ENCODE measurements around the gene TPCN2. TPM values are rescaled to one million over a fixed set of nuclear protein-coding genes. Genes with fewer than 3 reads are reported as not detected.
A peak's percentile ranks its signal among the peaks of the same experiment; 100 is the strongest.

The TPCN2 gene
- total and polyA plus RNA-seq, 2 of the 8 experiments (the other 6 are each of a cell fraction or from before 2014, with no cell fraction given) = 9.7 to 18.6 TPM

DNA sequence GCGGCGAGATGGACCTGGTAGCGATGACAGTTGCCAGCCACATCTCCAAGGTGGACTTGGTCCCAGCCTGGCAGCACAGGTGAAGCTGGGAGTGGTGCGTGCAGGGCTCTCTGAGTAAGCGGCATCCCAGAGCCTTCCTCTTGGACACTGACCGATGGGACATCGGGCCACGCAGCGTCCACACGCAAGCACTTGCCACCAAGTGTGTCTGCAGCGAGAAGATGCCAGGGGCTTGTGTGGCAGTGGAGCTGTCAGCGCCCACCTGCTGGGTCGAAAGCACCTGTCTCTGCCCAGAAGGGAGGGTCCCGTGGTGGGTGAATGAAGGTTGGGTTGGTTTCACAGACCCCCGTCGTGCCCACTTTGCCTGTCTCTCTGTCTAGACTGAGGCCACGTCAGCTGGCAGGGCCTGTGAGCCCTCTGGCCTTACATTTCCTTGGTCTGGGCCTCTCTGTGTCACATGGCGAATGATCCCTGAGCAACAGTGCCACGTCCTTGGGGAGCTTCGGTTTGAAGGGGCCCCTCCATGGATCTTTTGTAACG, 56.2 kb downstream of the TPCN2 start:
- H2BK5ac ChIP-seq (ENCODE audit: low read depth, low read length) = no peak overlapping the region
- H4K5ac ChIP-seq (ENCODE audit: insufficient read length, low read depth, low read length) = no peak overlapping the region
- no peak overlapping the region for H3K14ac ChIP-seq (ENCODE audit: insufficient read length)
- H3K9me3 ChIP-seq (ENCODE audit: insufficient read depth in 2 of 2, low read depth in 1 of 2, low read length in 1 of 2) = peaks cover 0 to 5% of the 10 kb centered on the region in 2 experiments; a peak in 1 of 4 replicates
- no peaks in the 10 kb centered on the region for H3K23me2 ChIP-seq (ENCODE audit: low read depth, low read length)
- no peak overlapping the region for H3K4ac ChIP-seq (replicated peaks; ENCODE audit: insufficient read length, low read depth, low read length)
- DNase-seq (ENCODE audit: low read depth in 1 of 2, low spot score in 2 of 2) (no peak), FAIRE-seq (no peak)
- H3K27ac ChIP-seq (ENCODE audit: low read depth, low read length) = no peak overlapping the region
- POLR2A ChIA-PET (ENCODE audit: partially characterized antibody) = interaction anchor here (0.9 kb wide), 2 partner anchors 9 to 16 kb away, joined by 3 read pairs; no protein-coding TSS in a partner anchor
- H3K4me1 ChIP-seq (replicated peaks in 1 of 4; ENCODE audit: control insufficient read depth in 3 of 4, insufficient read depth in 4 of 4, low read length in 3 of 4) = peaks cover 0 to 7% (median 3%) of the 10 kb centered on the region in 4 experiments; a peak in 4 of 7 replicates
- H2BK20ac ChIP-seq (ENCODE audit: low read length) = no peak overlapping the region
- H2BK12ac ChIP-seq (ENCODE audit: low read depth, low read length) = 0 out of 2 replicates have a peak overlapping the region, but pooled peaks have one; percentile 17
- no peak overlapping the region for H3K23ac ChIP-seq (ENCODE audit: insufficient read length)
- H3K36me3 ChIP-seq (ENCODE audit: control insufficient read depth in 2 of 4, insufficient read depth in 4 of 4, low read length in 3 of 4) = no peaks in the 10 kb centered on the region
- H3K4me2 ChIP-seq (ENCODE audit: insufficient read depth in 1 of 2, low read depth in 2 of 2, low read length in 2 of 2) = no peak overlapping the region
- no peak overlapping the region for H3K4me3 ChIP-seq (ENCODE audit: extremely low read depth in 1 of 4, insufficient read depth in 2 of 4, low read depth in 3 of 4, low read length in 4 of 4)
- H4K20me1 ChIP-seq (replicated peaks in 1 of 2; ENCODE audit: control insufficient read depth in 1 of 2, insufficient read depth in 2 of 2, low read length in 2 of 2) = peaks cover 0 to 2% of the 10 kb centered on the region in 2 experiments
- H3K79me1 ChIP-seq (ENCODE audit: low read depth, low read length) = no peaks in the 10 kb centered on the region
- no peak overlapping the region for H2AFZ ChIP-seq (ENCODE audit: low read length)
- WGBS, 2 experiments (ENCODE audit: extremely low coverage in 1 of 2, insufficient coverage in 1 of 2, insufficient read length in 1 of 2, insufficient replicate concordance in 2 of 2, low coverage in 1 of 2, low lambda C conversion rate in 2 of 2, missing lambda C conversion rate in 1 of 2) = 93% methylated on average over 19 of the region's 21 CpGs; no CpG with 5 or more reads in 1 of the 2 experiments
- H2AK5ac ChIP-seq (ENCODE audit: low read depth, low read length) = no peak overlapping the region
- H3K56ac ChIP-seq (replicated peaks; ENCODE audit: insufficient read length, low read depth, low read length) = no peak overlapping the region
- H3K18ac ChIP-seq (ENCODE audit: extremely low read depth, low read length) = peak overlapping the region; percentile 13; the same call in 1 of the 2 replicates
- H4K91ac ChIP-seq (replicated peaks; ENCODE audit: insufficient read length, low read length) = no peak overlapping the region
- no peaks in the 10 kb centered on the region; a peak in 1 of 7 replicates for H3K27me3 ChIP-seq (replicated peaks in 1 of 4; ENCODE audit: control insufficient read depth in 3 of 4, extremely low read depth in 1 of 4, insufficient read depth in 3 of 4, low read length in 3 of 4)
- H4K8ac ChIP-seq (ENCODE audit: extremely low read depth, insufficient read depth, low read length) = no peak overlapping the region
- H3K9ac ChIP-seq (replicated peaks in 1 of 4; ENCODE audit: extremely low read depth in 1 of 4, low read depth in 3 of 4, low read length in 3 of 4) = no peak overlapping the region
- no peak overlapping the region for H2BK120ac ChIP-seq (replicated peaks; ENCODE audit: low read depth, low read length)
- no peaks in the 10 kb centered on the region for H3K79me2 ChIP-seq (ENCODE audit: control insufficient read depth in 1 of 2, insufficient read depth in 2 of 2, low read length in 2 of 2)
- no peak overlapping the region for H2BK15ac ChIP-seq (ENCODE audit: low read length)
- no peak for TF ChIP-seq CBX8 (IDR thresholded peaks at IDR 0.05; ENCODE audit: borderline replicate concordance, low read depth, low read length)
- TF ChIP-seq BCL11A (IDR thresholded peaks at IDR 0.05; ENCODE audit: low read depth in 2 of 2, low read length in 2 of 2) = no peak
- no peak for TF ChIP-seq TAF1 (IDR thresholded peaks at IDR 0.05; ENCODE audit: low read depth, low read length)
- TF ChIP-seq ASH2L (IDR thresholded peaks at IDR 0.05; ENCODE audit: low read length) = no peak
- TF ChIP-seq SIRT6 (IDR thresholded peaks at IDR 0.05; ENCODE audit: low read length) = no peak
- TF ChIP-seq JUND (IDR thresholded peaks at IDR 0.05; ENCODE audit: low read length) = no peak
- TF ChIP-seq FOSL1 (IDR thresholded peaks at IDR 0.05; ENCODE audit: insufficient read depth, low read depth, low read length) = no peak
- TF ChIP-seq TEAD4 (IDR thresholded peaks at IDR 0.05; ENCODE audit: low read depth, low read length) = no peak
- TF ChIP-seq PHF8 (conservative IDR thresholded peaks at IDR 0.05; ENCODE audit: low read depth, low read length) = no peak
- TF ChIP-seq YY1 (IDR thresholded peaks at IDR 0.05; ENCODE audit: low read depth, low read length) = no peak
- CTCF ChIA-PET (ENCODE audit: partially characterized antibody) = interaction anchor here (0.9 to 2.4 kb wide), 10 partner anchors 8 to 564 kb away, joined by 3 to 13 read pairs (median 4); partner anchors contain the start of gene MYEOV
